Psoas muscle (tissue), 8 donors: ENCODE measurements around the gene KCTD5. TPM values are rescaled to one million over a fixed set of nuclear protein-coding genes. Genes with fewer than 3 reads are reported as not detected.

Experiments
- ATAC-seq, 4 donors: fragments of 200-7000 bp; cut with Tn5 transposase; one replicate each; pipeline ENCODE4 v1.9.1; 2020; ENCODE audit warnings: moderate library complexity in 3 of 4, mild to moderate bottlenecking in 2 of 4
- DNase-seq, 2 donors: peaks; one replicate each; pipeline ENCODE4 v3.0.0-alpha.2; 2020
- H3K27ac ChIP-seq: fragments of 200-600 bp; one replicate; pipeline ENCODE4 v1.8.0; 2022
- H3K27me3 ChIP-seq, 3 donors: fragments of 200-600 bp in 1 of 3; one replicate each; pipeline versions ENCODE4 v1.6.1 to v1.8.0; 2013 to 2022; ENCODE audit warnings: low read length in 2 of 3, mild to moderate bottlenecking in 2 of 3, moderate library complexity in 1 of 3; ENCODE audit not compliant: insufficient read depth in 3 of 3
- H3K36me3 ChIP-seq, 2 donors: fragments of 200-600 bp in 1 of 2; one replicate each; pipeline versions ENCODE4 v1.6.1 to v1.8.0; 2013 to 2022; ENCODE audit warnings: low read depth in 1 of 2, mild to moderate bottlenecking in 1 of 2, moderate library complexity in 1 of 2; ENCODE audit not compliant: insufficient read depth in 1 of 2
- H3K4me1 ChIP-seq: fragments of 200-600 bp; one replicate; pipeline ENCODE4 v1.8.0; 2022
- H3K4me3 ChIP-seq: fragments of 200-600 bp; one replicate; pipeline ENCODE4 v1.8.0; 2022; ENCODE audit warnings: mild to moderate bottlenecking
- H3K9me3 ChIP-seq: fragments of 200-600 bp; one replicate; pipeline ENCODE4 v1.8.0; 2022
- WGBS, 3 donors: extraction: QIAGEN DNeasy Blood & Tissue Kit; methylation state at CpG; one replicate each; pipeline versions ENCODE4 v1.1.6 to v1.1.7; 2013; 5-methylcytosine and 5-hydroxymethylcytosine counted together
- intact Hi-C, 2 donors: fragments of 100-400 bp; cut with DNase I; formaldehyde crosslinking; loops; one replicate each; pipeline versions ENCODE4 v1.11.0 to v1.14.2; 2022
- polyA plus RNA-seq, 3 donors: library from polyadenylated mRNA; stranded (reverse); fragments of 200-250 nt; gene quantifications; one replicate each; pipeline ENCODE4 v1.2.3, GENCODE V29; 2013
- total RNA-seq, 4 donors: library from RNA; stranded (reverse); fragmentation: NEBNext Ultra II Directional in 2 of 4; extraction: Animal tissue kit (Norgen Biotek cat#: 25700) in 2 of 4; gene quantifications; one replicate each; pipeline versions ENCODE4 v1.2.1 to v1.2.4, GENCODE V29; 2021 to 2023
- TF ChIP-seq, protein P1 (sequence below): fragments of 200-600 bp; IDR thresholded peaks from one replicate; pipeline ENCODE4 v1.8.0; 2022; ENCODE audit warnings: antibody characterized with exemption
- donor health status: healthy with polysubstance abuse.
- donor health status: DM: no; HTN: no; CAD: no; lungs with moderate emphysema.
- donor health status: Bipolar disorder and iron deficiency.
- donor health status: healthy.
- donor health status: DM: yes; HTN: yes; CAD: no.
- donor health status: DM: no; HTN: no; CAD: no.
- donor health status: DM: no; HTN: no; CAD: no.
- donor health status: DM: yes; HTN: yes; CAD: no.

The KCTD5 gene
- total and polyA plus RNA-seq, 7 donors = 9.1 to 65.8 (median 17.2) TPM

DNA sequence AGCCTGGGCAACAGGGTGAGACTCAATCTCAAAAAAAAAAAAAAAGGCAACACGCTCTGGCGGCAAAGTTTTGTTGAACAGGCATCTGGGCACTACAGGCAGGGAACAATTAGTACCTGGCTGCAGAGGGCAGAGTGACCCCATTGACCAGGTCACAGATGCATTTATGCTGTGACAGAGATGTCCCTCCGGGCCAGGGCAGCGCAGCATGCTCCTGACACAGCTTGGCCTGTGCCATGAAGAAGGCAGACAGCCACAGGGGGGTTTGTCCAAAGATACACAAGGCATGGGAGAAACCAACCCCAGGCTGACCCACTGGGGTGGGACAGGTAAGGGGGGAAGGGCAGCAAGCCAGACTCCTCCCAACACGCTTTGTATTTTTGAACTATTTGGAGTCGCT is 62.4 kb downstream of the KCTD5 start:
- ATAC-seq (no peak), DNase-seq (no peak)
- H3K36me3 ChIP-seq = peaks cover 0 to 4% of the 10 kb centered on the region in 2 donors
- H3K9me3 ChIP-seq = no peaks in the 10 kb centered on the region
- H3K4me1 ChIP-seq = no peaks in the 10 kb centered on the region
- no peak overlapping the region for H3K4me3 ChIP-seq
- intact Hi-C loops = no loop called here
- TF ChIP-seq, protein P1, sequence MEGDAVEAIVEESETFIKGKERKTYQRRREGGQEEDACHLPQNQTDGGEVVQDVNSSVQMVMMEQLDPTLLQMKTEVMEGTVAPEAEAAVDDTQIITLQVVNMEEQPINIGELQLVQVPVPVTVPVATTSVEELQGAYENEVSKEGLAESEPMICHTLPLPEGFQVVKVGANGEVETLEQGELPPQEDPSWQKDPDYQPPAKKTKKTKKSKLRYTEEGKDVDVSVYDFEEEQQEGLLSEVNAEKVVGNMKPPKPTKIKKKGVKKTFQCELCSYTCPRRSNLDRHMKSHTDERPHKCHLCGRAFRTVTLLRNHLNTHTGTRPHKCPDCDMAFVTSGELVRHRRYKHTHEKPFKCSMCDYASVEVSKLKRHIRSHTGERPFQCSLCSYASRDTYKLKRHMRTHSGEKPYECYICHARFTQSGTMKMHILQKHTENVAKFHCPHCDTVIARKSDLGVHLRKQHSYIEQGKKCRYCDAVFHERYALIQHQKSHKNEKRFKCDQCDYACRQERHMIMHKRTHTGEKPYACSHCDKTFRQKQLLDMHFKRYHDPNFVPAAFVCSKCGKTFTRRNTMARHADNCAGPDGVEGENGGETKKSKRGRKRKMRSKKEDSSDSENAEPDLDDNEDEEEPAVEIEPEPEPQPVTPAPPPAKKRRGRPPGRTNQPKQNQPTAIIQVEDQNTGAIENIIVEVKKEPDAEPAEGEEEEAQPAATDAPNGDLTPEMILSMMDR = no peak
- no peaks in the 10 kb centered on the region for H3K27me3 ChIP-seq
- 75 to 92% (median 85%) methylated on average over 6 of the region's 6 CpGs for WGBS, 3 donors
- no peak overlapping the region for H3K27ac ChIP-seq

DNA sequence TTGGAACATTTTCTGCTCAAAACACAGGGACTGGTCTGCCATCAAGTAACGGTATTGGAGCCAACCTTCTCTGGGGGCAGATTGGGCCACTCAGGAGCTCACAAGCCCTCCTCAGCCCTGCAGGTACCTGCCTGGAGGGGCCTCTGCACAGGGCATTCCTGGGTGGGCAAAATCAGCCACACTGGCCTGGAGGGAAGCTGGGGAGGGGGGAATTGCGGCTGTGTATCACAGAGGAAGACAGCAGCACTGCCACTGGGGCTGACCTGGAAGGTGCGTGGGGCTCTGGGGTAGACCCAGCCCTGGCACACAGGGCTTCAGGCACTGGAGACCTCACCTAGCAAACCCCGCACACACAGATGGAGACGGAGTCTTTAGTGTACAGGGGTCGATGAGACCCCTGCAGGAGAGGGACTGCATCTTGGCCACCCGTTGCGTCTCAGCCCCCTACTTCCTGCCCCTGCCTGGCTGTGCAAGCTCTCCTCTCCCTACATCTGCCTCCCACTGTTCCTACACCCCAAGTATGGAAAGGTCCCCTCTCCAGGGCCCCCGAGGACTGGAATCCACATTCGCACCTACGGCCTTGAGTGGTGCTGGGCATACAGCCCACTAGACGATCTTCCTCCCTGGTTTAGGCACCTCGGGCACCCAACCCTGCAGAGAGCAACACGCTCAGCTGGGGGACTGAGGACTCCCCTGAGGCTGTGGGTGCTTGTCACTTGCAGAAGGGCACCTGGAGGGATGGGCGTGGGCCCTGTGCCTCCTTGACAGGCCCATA is 63.0 kb downstream of the KCTD5 start:
- ATAC-seq (no peak), DNase-seq (no peak)
- no peak overlapping the region for H3K4me3 ChIP-seq
- peaks cover 0 to 6% of the 10 kb centered on the region in 2 donors for H3K36me3 ChIP-seq
- no peaks in the 10 kb centered on the region for H3K4me1 ChIP-seq
- 67 to 74% (median 74%) methylated on average over 15 of the region's 15 CpGs for WGBS, 3 donors
- H3K27ac ChIP-seq = no peak overlapping the region
- H3K9me3 ChIP-seq = no peaks in the 10 kb centered on the region
- TF ChIP-seq, protein P1 = no peak
- no peaks in the 10 kb centered on the region for H3K27me3 ChIP-seq
- intact Hi-C loops = no loop called here

DNA sequence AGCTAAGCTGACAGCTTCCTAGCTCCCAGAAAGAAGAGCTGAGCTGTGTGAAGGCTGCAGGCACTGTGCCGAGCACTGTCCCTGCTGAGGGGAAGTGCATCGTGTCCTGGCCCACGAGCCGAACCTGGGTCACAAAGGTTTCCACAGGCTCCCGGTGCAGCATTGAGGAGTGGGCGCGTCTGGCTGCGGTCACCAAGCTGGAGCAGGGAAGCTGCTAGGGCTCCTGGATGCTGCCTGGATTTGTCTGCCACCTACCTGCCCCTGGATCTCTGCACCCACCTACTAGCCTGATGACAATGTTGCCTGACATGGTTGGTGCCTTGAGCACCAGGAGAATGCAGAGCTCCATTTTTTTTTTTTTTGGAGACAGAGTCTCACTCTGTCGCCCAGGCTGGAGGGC is 63.6 kb downstream of the KCTD5 start:
- WGBS, 3 donors = 80 to 88% (median 86%) methylated on average over 9 of the region's 9 CpGs
- intact Hi-C loops = no loop called here
- peaks cover 0 to 6% of the 10 kb centered on the region in 2 donors for H3K36me3 ChIP-seq

DNA sequence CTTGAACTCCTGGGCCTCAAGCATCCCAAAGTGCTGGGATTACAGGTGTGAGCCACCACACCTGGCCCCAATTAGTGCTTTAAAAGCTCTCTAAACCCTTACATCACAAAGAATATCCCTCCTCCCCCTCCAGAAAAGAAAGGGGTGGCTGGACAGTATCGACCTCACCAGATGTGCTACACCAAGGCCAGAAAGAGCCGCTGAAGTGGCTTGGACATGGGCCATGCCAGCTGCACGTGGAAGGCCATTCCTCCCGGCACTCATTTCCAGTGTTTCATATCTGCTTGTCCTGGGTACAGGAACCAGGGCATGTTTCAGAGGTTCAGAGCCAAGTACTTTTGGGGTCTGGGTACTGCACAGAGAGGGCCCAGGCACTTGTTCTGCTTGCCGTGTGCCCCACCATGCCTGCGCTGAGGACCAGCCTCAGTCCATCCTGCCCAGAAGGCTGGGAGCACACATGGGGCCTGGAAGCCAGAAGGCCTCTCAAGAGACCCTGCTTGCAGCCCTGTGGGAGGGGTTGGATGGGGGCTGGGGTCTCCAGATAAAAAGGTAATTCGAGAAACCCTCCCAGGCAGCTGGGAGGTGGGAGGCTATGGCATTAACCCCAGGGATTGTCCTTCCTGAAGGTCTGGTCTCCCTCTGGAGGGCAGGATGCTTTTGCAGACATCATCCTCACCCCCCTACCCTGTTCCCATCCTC is 66.6 kb downstream of the KCTD5 start:
- TF ChIP-seq, protein P1 = no peak
- Histone ChIP-seq H3K4me1 (peaks cover 8% of the 10 kb centered on the region), H3K4me3 (no peak overlapping the region), H3K9me3 (no peaks in the 10 kb centered on the region), H3K36me3 (peaks cover 0 to 6% of the 10 kb centered on the region in 2 donors), H3K27ac (no peak overlapping the region), H3K27me3 (no peaks in the 10 kb centered on the region)
- DNase-seq (no peak), ATAC-seq (no peak)
- 59 to 71% (median 69%) methylated on average over 7 of the region's 7 CpGs for WGBS, 3 donors
- intact Hi-C loops = no loop called here

More for the DNA sequence above, 63.6 kb downstream of the KCTD5 start:
- H3K9me3 ChIP-seq = no peaks in the 10 kb centered on the region
- TF ChIP-seq, protein P1 = no peak
- no peak overlapping the region for H3K27ac ChIP-seq
- DNase-seq (no peak), ATAC-seq (no peak)
- H3K4me3 ChIP-seq = no peak overlapping the region
- no peaks in the 10 kb centered on the region for H3K4me1 ChIP-seq
- H3K27me3 ChIP-seq = no peaks in the 10 kb centered on the region
